HG03097 (cell line): ENCODE results near the gene EVC2.

ENCODE experiments used
- ATAC-seq: cut with Tn5 transposase; IDR thresholded peaks from one replicate; pipeline ENCODE4 v1.9.1; 2021; ENCODE audit not compliant: unreplicated experiment, low FRiP score

The EVC2 gene

DNA sequence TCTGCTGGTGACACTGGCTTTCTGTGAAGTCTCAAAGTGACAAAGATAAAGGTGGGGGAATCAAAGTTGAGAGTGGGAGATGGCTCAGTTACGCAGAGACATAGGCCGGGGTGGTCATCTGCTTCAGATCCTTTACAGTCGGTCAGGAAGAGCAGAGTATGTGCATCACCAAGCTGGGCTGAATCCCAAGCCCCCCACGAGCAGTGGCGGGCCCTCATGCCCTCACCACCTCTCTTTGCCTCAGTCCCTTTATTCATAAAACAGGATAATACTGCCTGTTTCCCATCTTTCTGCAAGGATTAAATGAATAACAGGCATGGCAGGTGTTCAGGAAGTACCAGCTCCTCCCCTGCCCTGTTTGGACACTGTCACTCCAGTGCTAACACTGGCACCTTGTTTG lies 135.6 kb downstream of the EVC2 start:
- no peak for ATAC-seq

DNA sequence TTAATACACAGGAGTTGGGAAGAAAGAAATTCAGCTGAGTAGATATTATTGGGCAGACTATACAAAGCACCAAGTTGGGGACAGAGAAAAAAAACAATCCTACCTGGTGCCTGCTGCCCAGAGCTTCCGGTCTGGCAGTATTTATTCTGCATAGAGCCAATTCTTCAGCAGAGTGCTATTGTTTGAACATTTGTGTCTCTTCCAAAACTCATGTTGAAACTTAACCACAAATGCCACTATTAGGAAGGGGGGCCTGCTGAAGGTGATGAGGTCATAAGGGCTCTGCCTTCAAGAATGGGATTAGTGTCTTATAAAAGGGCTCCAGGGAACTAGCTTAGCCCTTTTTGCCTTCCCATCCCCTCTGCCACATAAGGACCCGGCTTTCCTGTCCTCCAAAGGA lies 136.2 kb downstream of the EVC2 start:
- no peak for ATAC-seq

DNA sequence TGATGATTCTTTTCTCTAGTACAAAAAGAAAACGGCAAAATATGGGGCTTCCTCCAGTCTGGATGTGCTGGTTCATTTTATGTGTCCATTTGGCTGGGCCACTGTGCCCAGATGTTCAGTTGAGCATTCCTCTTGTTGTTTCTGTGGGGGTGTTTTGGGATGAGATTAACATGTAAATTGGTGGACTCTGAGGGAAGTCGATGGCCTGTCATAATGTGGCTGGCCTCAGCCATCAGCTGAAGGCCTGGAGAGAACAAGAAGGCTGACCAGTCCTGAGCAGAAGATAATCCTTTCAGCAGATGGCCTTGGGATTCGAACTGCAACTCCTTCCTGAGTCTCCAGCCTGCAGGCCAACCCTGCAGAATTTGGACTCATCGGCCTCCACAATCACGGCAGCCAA lies 136.7 kb downstream of the EVC2 start:
- no peak for ATAC-seq

DNA sequence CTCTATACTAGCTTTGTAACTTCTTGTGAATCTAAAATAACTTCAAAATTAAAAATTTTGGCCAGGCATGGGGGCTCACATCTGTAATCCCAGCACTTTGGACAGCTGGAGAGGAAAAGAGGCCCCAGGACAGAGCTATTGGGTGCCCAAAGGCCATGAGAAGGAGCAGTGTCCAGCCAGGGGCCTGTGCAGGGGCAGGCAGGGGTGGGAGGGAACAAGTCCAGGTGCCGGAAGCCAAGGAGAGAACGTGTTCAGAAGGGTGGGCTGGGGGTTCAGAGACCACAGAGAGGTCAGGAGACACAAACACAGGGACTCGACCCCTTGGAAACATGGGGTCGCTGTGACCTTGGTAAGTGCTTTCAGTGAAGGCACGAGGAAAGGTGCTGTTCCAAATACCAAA lies 138.9 kb downstream of the EVC2 start:
- ATAC-seq, result no peak

DNA sequence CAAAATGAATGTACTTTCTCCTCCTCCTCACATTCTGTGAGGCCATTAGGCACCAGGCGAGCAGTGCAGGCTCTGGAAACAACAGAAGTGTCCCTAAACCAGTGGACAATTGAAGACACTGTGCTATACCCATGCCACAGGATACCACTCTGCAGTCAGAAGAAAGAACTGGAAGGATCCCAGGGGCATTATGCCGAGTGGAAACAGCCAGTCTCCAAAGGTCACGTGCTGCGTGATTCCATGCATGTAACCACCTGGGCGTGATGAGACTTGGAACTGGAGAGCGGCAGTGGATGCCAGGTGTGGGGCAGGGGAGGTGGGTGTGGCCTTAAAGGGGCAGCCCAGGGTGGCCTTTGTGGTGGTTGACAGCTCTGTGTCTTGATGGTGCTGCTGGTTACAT lies 139.4 kb downstream of the EVC2 start:
- ATAC-seq, result no peak

DNA sequence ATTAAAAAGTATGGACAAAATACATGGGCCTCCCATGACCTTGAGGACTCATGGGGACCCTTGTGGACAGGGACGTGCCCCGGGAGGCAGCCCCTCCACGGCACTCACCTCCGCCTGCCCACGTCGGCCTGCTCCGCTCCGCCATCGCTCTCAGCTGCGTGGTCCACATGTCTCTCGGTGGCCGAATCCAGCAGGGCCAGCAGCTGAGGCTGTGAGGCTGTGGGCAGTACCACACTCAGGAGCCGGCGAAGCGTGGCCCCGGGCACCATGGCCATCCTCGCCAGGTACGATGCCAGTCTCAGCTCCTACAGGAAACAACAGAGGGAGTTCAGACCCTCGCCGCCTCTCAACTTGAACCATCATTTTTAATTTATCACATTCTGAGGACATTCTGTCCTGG lies 140.0 kb downstream of the EVC2 start:
- no peak for ATAC-seq

DNA sequence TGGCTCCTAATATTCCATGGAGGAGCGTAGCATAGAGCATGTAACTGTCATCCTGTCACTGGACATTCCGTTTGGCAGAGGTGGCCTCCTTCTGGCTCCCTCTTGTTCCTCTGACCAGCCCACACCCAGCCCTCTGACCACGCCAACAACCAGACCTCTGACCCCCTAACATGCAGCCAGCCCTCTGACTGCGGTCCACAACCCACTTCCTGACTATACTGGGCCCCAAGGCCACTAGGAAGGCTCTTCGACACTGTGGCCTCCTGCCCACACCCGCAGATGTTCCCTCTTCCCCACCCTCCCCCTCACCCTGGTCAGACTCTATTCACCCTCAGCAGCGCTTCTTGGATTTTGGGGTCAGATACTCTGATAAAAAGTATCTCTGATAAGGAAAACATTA lies 141.4 kb downstream of the EVC2 start:
- ATAC-seq, result no peak

DNA sequence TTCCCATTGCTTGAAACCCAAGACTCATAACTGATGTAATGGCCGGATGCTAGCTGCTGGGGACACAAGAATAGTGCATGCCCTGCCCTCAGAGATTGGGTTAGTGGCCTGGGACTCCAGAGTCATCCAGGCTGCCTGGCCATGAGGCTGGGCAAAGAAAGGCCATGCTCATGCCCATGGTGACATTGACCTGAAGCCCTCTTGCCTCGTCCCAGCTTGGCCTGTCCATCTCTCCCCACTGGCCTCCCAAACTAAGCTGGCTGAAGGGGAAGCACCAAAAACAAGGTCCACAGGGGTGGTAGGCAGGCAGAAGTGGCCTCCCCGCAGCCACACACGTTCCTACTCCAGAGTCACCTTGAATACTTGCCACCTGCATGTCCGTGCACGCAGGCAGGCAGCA lies 141.8 kb downstream of the EVC2 start:
- ATAC-seq, result no peak

DNA sequence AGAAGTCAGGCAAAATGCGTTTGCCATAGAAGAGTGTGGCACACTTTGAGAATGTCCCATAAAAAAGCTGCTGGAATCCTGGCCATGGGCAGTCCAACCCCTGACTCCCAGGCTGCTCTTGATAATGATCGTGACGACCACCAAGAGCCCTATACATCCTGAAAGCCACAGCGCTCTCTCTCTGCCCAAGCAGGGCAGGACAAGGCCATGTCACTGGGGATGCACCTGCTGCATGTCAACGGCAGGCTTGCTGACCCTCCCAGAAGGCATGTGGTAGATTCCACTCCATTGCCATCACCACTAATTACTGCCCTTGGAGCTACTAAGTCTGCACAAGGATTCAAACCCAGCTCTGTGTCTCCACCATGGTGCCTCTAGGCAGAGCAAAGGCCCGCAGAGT lies 144.5 kb downstream of the EVC2 start:
- ATAC-seq, result no peak

DNA sequence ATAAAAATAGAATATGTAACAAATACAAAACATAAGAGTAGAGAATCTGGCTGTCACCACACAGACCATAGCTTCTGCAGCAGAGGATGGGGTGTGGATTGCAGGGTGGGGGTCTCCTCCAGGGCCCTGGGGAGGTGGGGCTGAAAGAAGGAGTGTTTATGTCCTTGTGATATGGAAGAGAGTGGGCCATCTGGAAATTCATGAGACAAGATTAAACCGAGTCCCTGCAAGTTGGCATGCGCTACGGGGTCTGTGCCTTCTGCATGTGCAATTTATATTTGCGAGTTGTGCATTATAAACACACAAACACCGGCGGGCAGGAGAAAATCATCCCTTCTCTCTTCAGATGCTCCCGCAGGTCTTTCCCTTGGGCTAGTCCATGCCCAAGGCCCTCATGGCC lies 145.9 kb downstream of the EVC2 start:
- ATAC-seq, result no peak

DNA sequence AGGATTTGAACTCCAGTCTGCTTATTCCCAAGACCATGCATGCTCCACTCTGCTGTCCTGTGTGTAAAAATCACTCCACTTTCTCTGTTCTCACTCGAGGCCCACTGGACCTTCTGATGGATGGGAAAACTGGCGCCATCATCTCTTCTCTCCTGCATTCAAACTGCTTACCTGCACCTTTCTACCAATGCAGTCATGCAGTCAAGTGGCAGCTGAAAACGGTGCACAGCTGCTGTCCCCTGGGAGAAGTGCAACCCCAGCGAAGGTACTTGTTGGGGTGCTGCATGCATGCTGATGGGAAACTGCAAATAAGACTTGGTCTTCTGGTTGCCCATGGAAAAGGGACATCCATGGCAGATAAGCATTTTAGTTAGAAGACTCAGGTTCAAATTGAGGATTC lies 147.1 kb downstream of the EVC2 start:
- no peak for ATAC-seq

DNA sequence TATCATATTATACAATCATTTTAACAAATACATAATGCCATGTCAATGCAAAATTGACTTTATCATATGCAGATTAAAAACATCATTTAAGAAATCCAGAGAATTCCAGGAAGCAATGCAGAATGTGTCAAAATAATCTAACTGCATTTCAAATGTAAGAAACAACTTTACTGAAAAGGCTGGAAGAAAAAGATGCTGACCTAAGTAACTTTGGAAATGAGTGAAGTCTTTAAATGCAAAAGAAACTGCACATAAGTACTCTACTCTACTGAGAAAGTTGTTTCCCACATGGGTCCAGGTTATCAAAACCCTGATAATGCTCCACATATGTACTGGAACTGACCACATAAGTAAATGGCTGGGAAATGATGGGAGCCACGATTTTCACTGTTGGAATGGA lies 149.9 kb downstream of the EVC2 start:
- no peak for ATAC-seq

DNA sequence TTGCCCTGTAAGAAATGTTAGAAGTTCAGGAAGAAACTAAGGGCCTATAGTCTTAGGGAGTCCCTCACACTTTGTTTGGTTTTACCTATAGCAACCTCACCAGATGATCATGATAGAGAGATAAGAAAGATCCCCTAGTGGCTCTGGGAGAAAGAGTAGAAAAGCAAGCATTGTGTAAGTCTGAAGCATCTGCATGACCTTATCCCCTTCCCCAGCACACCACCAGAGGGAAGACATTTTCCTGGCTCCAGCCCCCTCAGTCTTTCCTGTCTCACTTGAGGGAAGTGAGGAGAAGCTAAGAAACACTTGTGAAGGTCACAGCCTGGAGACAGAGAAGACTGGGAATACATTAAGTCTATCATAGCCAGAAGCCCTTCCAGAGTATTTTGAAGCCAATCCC lies 154.0 kb downstream of the EVC2 start:
- ATAC-seq, result no peak

DNA sequence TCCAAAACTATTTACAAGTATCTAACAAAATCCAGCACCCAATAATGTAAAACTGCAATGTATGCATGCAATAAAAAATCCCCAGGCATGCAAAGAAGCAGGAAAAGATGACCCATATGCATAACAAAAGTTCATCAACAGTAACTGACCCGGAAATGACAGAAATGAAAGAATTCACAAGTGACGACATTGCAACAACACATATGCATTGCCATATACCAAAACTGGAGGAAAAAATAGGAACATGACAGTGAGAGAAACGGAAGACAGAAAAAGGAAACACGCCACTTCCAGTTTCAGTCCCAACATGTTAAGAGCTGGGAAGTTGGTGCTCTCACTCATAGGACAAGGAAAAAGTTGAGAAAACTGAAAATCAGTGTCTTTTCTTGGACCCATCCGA lies 154.6 kb downstream of the EVC2 start:
- no peak for ATAC-seq

DNA sequence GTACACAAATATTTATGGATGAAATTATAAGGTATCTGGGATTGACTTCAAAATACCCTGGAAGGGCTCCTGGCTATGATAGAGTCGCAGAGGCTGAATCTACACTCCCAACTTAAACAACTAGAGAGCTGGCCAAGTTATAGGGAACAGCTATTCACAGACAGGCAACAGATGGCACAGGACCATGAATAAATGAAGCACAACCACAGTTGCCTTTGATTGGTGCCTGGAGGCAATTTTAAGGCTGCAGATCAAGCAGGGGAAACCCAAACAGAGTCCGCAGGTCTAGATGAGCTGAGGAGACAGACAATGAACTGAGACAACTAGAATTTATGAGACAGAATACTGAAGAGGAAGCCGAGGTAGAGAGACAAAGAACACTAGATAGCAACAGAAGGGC lies 155.9 kb downstream of the EVC2 start:
- ATAC-seq, result no peak

DNA sequence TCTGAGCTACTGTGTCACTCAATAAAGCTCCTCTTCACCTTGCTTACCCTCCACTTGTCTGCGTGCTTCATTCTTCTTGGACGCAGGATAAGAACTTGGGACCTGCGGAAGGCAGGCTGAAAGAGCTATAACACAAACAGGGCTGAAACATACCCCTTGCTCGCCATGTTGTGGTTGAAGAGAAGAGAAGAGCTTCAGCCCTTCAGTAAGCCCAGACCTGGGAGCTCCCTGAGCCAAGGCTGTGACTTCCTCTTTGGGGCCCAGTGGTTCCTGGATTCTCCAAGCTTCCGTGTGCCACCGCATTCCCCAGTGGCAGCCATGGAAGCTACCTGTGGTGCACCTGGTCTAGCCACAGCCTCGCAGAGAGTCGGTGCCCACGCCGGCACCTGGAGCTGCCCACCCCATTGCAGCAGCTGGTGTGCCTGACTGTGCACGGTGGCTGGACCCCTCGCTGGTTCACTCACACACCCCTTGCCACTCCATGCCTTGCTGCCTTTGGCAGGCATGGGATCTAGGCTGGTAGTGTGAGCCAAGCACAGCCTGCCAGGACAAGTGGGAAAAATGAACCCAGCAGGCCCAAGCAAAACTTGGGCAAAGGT lies 160.6 kb downstream of the EVC2 start:
- ATAC-seq, result no peak

DNA sequence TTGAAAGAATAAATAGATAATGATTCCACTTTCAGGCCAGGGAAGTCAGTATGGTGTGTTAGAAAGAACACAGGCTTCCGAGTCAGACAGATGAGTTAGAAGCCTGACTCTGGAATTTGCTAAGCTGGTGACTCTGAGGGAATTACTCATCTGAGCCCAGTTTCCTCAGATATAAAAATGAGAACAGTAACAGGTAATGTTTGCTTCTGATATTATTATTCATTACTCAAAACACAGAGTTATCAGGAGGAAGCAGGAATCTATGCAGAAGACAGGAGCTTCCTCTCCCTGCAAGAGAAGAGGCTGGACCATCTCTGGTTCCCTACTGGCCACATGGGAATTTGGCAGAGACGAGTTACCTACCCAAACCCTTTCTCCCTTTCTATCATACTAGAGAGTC lies 163.1 kb downstream of the EVC2 start:
- no peak for ATAC-seq

DNA sequence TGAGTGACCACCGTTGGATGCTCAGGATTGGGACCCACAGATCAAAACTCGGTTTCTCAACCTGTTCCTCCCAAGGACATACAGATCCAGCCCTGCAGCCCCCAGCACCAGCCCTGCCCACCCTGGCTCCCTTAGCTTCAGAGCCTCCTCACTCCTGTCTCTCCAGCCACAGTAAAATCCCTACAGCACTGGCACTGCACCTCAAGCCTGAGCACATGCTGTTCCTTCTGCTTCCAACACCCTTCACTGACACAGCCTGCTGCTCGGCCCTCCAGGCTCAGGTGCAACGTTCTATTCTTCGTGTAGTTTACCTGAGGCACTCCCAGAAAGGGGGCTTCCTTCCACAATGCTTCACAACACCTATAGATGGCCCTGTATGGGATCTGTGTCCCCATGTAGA lies 163.6 kb downstream of the EVC2 start:
- no peak for ATAC-seq

DNA sequence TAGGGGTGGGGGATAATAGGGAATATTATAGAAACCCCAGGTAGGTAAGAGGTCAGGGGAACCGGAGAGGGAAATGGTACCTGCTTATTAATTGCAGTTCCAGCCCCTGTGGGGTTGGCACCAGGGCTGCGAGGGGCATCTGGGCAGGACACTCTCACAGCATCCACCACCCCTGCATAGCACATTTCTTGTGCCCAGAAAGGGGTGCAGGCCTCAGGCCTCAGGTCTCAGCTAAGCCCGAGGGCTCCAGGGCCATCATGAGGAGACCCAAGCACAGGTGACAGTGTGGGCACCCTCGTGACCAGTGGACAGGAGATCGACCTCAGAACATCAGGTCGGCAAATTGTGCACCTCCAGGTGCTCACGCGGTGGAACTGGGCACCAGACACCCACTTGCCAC lies 164.7 kb downstream of the EVC2 start:
- ATAC-seq, result no peak

DNA sequence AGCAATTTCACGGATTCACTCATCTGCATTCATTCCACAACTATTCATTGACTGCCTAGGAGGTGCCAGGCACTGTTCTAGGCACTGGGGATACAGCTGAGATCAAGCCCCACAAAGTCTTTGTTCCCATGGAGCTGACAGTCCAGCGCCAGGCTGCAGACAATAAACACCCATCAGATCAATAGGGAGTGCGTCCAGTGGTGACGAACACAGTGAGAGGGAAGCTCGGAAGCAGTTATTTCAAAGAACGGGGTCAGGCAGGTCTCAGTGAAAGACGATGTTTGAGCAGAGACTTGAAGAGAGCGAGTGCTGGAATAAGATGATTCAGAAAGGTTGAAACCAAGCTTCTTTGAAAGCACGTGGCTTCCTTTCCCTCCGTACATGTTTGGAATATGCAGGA lies 167.2 kb downstream of the EVC2 start:
- ATAC-seq, result no peak

DNA sequence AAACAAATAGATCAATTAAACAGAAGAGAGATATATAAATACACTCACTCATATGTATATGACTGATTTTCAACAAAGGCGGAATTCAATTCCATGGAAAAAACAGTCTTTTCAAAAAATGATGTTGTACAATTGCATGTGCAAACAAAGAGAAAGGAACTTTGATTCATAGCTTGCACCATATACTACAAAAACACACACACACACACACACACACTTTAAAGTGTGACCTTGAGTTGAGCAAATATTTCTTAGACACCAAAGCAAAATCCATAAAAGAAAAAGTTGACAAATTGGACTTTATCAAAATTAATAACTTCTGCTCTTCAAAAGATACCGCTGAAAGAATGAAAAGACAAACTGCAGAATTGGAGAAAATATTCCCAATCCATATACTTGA lies 168.8 kb downstream of the EVC2 start:
- no peak for ATAC-seq

DNA sequence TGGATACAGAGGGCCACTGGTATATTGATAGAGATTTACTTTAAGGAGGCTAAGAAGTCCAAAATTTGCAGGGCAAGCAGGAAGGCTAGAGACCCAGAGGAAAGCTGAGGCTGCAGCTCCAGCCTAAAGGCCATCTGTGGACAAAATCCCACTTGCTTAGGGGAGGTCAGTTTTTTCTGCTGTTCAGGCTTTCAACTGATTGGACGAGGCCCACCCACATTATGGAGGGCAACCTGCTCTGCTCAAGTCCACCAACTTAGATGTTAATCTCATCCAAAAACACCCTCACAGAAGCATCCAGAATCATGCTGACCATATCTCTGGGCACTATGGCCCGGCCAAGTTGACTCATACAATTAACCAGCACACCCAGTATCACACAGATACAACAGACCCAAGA lies 176.3 kb downstream of the EVC2 start:
- no peak for ATAC-seq

DNA sequence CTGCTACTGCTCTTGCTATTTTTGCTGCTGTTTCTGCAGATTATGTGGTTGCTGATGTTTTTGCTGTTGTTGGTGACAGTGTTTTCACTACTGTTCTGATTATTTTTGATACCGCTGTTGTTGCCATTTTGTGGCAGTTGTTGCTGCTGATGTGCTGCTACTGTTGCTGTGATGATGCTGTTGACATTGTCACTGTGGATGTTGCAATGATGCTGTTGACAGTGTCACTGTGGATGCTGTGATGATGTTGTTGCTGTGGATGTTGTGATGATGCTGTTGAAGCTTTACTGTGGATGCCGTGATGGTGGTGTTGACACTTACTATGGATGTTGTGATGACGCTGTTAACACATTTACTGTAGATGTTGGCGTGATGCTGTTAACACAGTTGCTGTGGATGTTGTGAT lies 180.3 kb downstream of the EVC2 start:
- ATAC-seq, result no peak
